Measurements from ENCODE around the gene CCDC158. TPM values are rescaled to one million over a fixed set of nuclear protein-coding genes. Genes with fewer than 3 reads are reported as not detected.

The CCDC158 gene
- total and polyA plus RNA-seq, 2 donors (not counting 1 experiment from before 2014, with no cell fraction given), result not detected

DNA sequence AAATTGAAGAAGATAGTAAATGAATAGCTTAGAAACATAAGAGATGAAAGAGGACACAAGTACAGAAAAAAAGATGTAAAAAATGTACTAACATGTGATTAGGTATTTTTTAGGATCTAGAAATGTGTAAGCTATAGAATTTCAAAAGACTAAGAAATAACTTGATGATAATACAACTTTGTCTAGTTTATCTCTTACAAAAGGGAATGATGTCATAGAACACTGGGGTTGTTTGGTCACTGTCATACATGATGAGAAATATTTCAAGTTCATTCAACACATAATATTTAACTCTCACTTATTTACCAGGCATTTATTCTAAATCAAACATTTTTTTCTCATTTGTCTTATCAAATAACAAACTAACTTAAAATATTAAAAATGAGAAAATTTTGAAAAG, 95.9 kb downstream of the CCDC158 start:
- CTCF ChIA-PET, result no interaction called here
- Histone ChIP-seq H3K4me1 (ENCODE audit: control insufficient read depth in 2 of 2, insufficient read depth in 2 of 2, low read length in 2 of 2) (no peaks in the 10 kb centered on the region), H3K79me2 (ENCODE audit: control insufficient read depth, insufficient read depth, low read length) (no peaks in the 10 kb centered on the region), H3K36me3 (replicated peaks in 1 of 2; ENCODE audit: control extremely low read depth in 1 of 2, control insufficient read depth in 1 of 2, extremely low read depth in 1 of 2, insufficient read depth in 2 of 2, low read length in 1 of 2) (no peaks in the 10 kb centered on the region), H3K27ac (ENCODE audit: low read length in 2 of 2) (no peak overlapping the region), H2AFZ (ENCODE audit: insufficient read depth, low read depth, low read length, poor library complexity, severe bottlenecking) (no peak overlapping the region), H3K27me3 (replicated peaks in 1 of 4; ENCODE audit: control extremely low read depth in 1 of 4, control insufficient read depth in 3 of 4, insufficient read depth in 4 of 4, low read length in 3 of 4) (peaks cover 0 to 5% (median 0%) of the 10 kb centered on the region in 4 experiments), H3K4me3 (ENCODE audit: control extremely low read depth in 1 of 5, extremely low read depth in 1 of 5, insufficient read depth in 1 of 5, low read depth in 2 of 5, low read length in 4 of 5) (no peak overlapping the region), H3K9ac (ENCODE audit: low read length) (no peak overlapping the region), H3K4me2 (replicated peaks; ENCODE audit: low read depth, low read length, poor library complexity, severe bottlenecking) (no peak overlapping the region), H4K20me1 (ENCODE audit: control insufficient read depth, insufficient read depth, low read length, poor library complexity, severe bottlenecking) (no peaks in the 10 kb centered on the region), H3K9me3 (ENCODE audit: control extremely low read depth in 1 of 3, control insufficient read depth in 2 of 3, insufficient read depth in 1 of 3, low read length in 2 of 3) (peaks cover 0 to 12% (median 2%) of the 10 kb centered on the region in 3 donors)
- H3K4me1 Mint-ChIP-seq, result no peaks in the 10 kb centered on the region
- intact Hi-C loops (cut with micrococcal nuclease), result no loop called here
- ATAC-seq (ENCODE audit: low read depth) (no peak), DNase-seq (no peak)
- peaks cover 5% of the 10 kb centered on the region for H3K27me3 Mint-ChIP-seq
- TF ChIP-seq EZH2 (IDR thresholded peaks at IDR 0.05; ENCODE audit: borderline replicate concordance, insufficient read depth, low read depth, low read length, poor library complexity, severe bottlenecking), result no peak
- TF ChIP-seq, protein P1, sequence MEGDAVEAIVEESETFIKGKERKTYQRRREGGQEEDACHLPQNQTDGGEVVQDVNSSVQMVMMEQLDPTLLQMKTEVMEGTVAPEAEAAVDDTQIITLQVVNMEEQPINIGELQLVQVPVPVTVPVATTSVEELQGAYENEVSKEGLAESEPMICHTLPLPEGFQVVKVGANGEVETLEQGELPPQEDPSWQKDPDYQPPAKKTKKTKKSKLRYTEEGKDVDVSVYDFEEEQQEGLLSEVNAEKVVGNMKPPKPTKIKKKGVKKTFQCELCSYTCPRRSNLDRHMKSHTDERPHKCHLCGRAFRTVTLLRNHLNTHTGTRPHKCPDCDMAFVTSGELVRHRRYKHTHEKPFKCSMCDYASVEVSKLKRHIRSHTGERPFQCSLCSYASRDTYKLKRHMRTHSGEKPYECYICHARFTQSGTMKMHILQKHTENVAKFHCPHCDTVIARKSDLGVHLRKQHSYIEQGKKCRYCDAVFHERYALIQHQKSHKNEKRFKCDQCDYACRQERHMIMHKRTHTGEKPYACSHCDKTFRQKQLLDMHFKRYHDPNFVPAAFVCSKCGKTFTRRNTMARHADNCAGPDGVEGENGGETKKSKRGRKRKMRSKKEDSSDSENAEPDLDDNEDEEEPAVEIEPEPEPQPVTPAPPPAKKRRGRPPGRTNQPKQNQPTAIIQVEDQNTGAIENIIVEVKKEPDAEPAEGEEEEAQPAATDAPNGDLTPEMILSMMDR (IDR thresholded peaks at IDR 0.05), result no peak
- H3K4me3 Mint-ChIP-seq, result no peak overlapping the region
- POLR2A ChIA-PET, result no interaction called here
- H3K9me3 Mint-ChIP-seq (ENCODE audit: insufficient read depth), result peaks cover 13% of the 10 kb centered on the region
- H3K27ac Mint-ChIP-seq, result no peak overlapping the region

- Mint-ChIP-seq H3K9me3 (ENCODE audit: insufficient read depth) (peaks cover 13% of the 10 kb centered on the region), H3K27ac (no peak overlapping the region), H3K27me3 (peaks cover 18% of the 10 kb centered on the region), H3K4me3 (no peak overlapping the region), H3K4me1 (no peaks in the 10 kb centered on the region)
- intact Hi-C loops (cut with micrococcal nuclease), result no loop called here
- no peak overlapping the region for H2AFZ ChIP-seq (ENCODE audit: insufficient read depth, low read depth, low read length, poor library complexity, severe bottlenecking)
- CTCF ChIA-PET, result no interaction called here
- H3K36me3 ChIP-seq (replicated peaks in 1 of 2; ENCODE audit: control extremely low read depth in 1 of 2, control insufficient read depth in 1 of 2, extremely low read depth in 1 of 2, insufficient read depth in 2 of 2, low read length in 1 of 2), result no peaks in the 10 kb centered on the region
- H3K27me3 ChIP-seq (replicated peaks in 1 of 4; ENCODE audit: control extremely low read depth in 1 of 4, control insufficient read depth in 3 of 4, insufficient read depth in 4 of 4, low read length in 3 of 4), result peaks cover 0 to 5% (median 0%) of the 10 kb centered on the region in 4 experiments
- no peak for DNase-seq
- no peaks in the 10 kb centered on the region for H4K20me1 ChIP-seq (ENCODE audit: control insufficient read depth, insufficient read depth, low read length, poor library complexity, severe bottlenecking)
- H3K79me2 ChIP-seq (ENCODE audit: control insufficient read depth, insufficient read depth, low read length), result no peaks in the 10 kb centered on the region
- no peak for ATAC-seq (ENCODE audit: low read depth)
- no peak overlapping the region for H3K9ac ChIP-seq (ENCODE audit: low read length)
- H3K4me3 ChIP-seq (ENCODE audit: control extremely low read depth in 1 of 5, extremely low read depth in 1 of 5, insufficient read depth in 1 of 5, low read depth in 2 of 5, low read length in 4 of 5), result no peak overlapping the region
- POLR2A ChIA-PET, result no interaction called here
- TF ChIP-seq, protein P1 (IDR thresholded peaks at IDR 0.05), result no peak
- no peak for TF ChIP-seq EZH2 (IDR thresholded peaks at IDR 0.05; ENCODE audit: borderline replicate concordance, insufficient read depth, low read depth, low read length, poor library complexity, severe bottlenecking)
- H3K27ac ChIP-seq (ENCODE audit: low read length in 2 of 2), result no peak overlapping the region
- no peak overlapping the region for H3K4me2 ChIP-seq (replicated peaks; ENCODE audit: low read depth, low read length, poor library complexity, severe bottlenecking)
- H3K4me1 ChIP-seq (ENCODE audit: control insufficient read depth in 2 of 2, insufficient read depth in 2 of 2, low read length in 2 of 2), result no peaks in the 10 kb centered on the region
- WGBS (ENCODE audit: insufficient coverage), result no CpG with 5 or more reads among the region's 3 CpGs
- H3K9me3 ChIP-seq (ENCODE audit: control extremely low read depth in 1 of 3, control insufficient read depth in 2 of 3, insufficient read depth in 1 of 3, low read length in 2 of 3), result peaks cover 0 to 12% (median 2%) of the 10 kb centered on the region in 3 donors
Observed at GRCh38 chr4:76322236-76322635, 98.7 kb downstream of the CCDC158 start.

All from B cell (primary cell).